GM19099 (cell line): Measurements from ENCODE around the gene TFEB.

Source experiments
- POLR2A ChIP-seq: IDR thresholded peaks from 3 replicates; pipeline ENCODE4 v1.6.1; 2011; ENCODE audit warnings: low read depth; ENCODE audit not compliant: insufficient read length; ENCODE audit errors: extremely low read depth

TFEB gene

DNA sequence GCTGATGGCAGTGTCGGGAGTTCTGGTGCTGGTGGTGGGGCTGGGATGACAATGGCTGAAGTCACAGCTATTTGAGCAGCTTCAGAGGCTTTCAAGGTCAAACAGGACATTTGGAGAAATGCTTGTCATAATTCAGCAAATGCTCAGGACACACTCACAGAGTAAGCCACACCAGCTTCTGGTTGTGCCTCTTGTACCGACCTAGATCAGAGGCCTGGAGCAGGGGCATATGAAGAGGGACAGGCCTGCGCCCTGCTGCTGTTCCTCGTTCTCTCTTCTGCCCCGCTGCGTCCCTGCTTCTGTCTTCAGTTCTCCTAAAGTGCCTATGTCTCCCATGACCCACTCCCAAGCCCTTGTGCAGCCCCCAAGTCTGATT, 12.7 kb upstream of the TFEB start:
- TF ChIP-seq POLR2A, result no peak

- TF ChIP-seq POLR2A, result no peak
These were observed 12.1 kb upstream of the TFEB start, which contains the start of gene PGC for GRCh38 chr6:41747256-41748101. Gene PGC (minus strand): TSS chr6:41747397. CDS start chr6:41747334, 63 bp downstream.

GRCh38 chr6:41746107-41746506, 10.7 kb upstream of the TFEB start:
- no peak for TF ChIP-seq POLR2A

GRCh38 chr6:41744236-41744787, 8.9 kb upstream of the TFEB start:
- TF ChIP-seq POLR2A, result no peak

DNA sequence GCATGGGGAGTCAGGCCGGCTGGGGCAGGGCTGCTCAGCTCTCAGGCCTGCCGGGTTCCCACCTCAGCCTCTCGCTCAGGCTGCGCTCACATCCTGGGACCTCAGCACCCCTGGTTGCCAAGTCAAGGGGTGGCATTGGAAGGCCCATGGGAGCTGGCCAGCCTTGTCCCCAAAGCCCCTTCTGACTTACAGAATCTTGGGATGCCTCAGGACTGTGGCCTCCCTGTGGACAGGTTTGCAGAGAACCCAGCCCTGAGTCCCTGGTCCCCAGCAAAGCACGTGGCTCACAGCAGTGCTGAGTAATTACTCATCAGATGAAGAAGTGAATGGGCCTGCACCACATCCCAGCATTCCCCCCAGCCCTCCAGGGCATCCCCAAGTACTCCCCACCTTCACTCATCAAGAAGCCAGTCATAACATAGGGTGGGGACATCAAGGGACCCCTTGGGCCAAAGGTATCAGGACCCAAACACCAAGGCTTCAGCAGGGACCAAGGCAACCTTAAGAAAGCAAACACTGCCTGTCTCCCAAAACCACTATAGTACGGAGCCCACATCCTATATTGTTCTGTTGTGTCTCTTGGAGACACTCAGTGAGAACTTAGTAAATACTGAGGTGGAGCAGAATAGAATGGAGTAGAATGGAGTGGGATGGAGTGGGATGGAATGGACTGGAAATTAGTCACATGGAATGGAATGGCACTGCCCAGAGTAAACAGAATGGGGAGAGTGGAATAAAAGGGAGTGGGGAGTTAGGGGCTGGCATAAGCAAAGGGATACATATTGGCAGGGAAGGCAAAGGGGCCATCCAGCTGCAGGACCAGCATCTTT, 8.2 kb upstream of the TFEB start:
- no peak for TF ChIP-seq POLR2A

DNA sequence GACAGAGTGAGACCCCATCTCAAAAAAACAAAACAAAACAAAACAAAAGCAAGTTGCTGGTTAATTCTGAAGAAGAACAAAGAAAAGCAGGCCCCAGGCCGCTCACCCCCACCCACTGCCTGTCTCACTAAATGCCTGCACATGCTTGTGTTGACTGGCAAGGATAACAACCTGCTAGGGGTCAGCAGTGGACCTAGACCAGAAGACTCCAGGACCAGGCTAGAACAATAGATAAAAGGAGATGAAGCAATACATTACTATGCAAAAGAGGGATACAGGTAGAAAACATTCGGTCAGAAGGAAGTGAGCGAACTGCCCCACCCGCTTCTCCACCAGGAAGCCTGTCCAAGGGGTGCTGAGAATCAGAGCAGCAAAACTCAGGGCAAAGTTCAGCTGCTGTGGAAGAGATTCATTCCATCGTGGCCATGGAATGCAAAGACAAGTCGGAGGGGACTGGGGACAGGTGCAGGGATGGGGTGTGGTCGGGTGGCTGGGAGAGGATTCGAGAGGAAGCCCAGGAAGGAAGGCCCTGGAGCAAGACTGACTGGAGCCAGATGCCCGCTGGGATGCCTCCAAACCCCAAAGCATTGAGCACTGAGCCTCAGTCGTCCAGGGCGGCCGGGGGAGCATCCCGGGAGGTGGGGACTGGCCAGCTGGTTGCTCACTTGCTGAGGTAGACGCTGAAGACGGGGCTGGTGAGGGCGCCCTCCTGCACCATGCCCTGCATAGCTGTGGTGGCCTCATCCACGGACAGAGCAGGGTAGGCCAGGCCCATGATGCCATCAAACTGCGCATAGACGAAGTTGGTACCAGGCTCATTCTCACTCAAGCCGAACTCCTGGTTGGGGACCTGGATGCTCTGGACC, 6.5 kb upstream of the TFEB start:
- no peak for TF ChIP-seq POLR2A

DNA sequence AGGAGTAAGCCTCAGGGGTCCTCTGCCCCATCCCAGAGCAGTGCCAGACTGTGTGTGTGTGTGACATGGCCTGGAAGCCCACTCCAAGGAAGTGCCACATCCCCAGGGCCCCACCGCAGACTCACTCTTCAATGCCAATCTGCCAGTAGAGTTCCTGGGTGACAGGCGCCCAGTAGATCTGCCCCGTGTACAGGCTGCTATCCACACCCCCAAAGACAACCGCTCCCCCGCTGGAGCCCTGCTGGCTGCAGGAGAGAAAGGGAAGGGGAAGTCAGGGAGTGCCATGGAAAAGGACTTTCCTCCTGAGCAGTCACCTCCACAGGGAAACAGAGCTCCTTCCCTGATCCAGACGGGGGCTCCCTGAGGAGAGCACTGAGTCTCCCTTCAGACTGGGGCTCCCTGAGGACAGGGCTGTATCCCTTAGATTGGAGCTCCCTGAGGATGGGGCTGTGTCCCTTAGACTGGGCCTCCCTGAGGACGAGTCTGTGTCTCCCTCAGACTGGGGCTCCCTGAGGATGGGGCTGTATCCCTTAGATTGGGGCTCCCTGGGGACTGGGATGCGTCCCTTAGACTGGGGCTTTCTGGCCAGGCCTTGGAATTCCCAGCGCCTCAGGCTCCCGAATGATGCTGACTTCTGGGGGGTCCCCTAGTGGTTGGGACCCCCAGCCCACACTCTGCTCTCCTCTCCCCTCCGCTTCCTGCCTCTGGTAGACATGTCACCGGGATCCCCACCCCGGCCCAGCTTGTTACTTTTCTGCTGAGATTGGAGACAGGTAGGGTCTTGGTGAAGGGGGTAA, 5.2 kb upstream of the TFEB start:
- no peak for TF ChIP-seq POLR2A

DNA sequence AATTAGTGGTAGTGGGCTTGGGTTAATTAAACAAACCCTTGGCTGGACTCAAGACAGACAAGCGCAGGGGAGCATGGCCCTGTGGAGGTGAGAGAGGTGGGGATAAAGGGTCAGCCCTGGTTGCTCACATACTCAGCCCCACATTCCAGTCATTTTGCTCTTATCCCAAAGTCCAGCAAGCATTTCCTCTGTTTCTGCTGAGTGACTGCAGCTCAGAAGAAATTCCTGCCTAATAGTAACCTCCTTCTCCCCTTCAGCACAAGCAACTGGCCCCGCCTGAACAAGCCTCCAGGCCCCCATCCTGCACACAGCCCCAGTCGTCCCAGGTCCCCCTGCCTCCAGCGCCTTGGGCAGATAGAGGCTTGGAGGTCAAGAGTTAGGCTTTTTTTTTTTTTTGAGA, 3.6 kb upstream of the TFEB start:
- no peak for TF ChIP-seq POLR2A

GRCh38 chr6:41737591-41738130, 2.3 kb upstream of the TFEB start:
- TF ChIP-seq POLR2A, result no peak

- no peak for TF ChIP-seq POLR2A
These were observed 1.6 kb upstream of the TFEB start for GRCh38 chr6:41736800-41737555.

DNA sequence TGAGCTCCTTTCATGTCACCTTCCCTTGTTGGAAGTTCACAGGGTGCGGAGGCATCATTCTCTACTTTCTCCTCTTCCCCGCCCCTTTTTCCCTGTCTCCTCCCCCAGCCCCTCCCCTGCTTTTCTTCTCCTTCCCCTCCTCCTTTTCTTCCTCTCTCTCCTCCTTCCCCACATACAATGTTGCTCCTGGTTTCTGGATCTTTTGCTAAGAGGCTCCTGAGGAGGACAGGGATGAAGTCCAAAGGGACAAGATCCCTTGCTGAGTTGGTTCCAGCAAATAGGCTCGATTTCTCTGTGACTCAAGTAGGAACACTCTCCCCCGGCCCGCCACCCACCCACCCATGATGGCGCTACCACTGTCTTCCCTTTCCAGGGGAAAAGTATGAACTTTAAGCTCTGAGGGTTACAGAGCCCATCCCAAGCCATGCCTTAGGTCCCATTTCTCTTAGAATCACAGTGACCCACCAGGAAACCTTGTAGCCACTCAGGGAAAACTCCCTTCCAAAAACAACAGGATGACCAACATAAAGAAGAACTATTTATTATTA, 852 bp upstream of the TFEB start:
- TF ChIP-seq POLR2A, result no peak

- TF ChIP-seq POLR2A, result no peak
These were observed 562 bp downstream of the TFEB start for GRCh38 chr6:41734666-41735426.
